ENCODE measurements around the gene CAMTA1.
A peak's percentile ranks its signal among the peaks of the same experiment; 100 is the strongest.

The CAMTA1 gene

GRCh38 chr1:7652061-7652460 lies 866.8 kb downstream of the CAMTA1 start:
- no peak for DNase-seq

- no peak for DNase-seq
These were observed 867.4 kb downstream of the CAMTA1 start for GRCh38 chr1:7652515-7653098.

- DNase-seq: no peak
These were observed 869.5 kb downstream of the CAMTA1 start for GRCh38 chr1:7654725-7655124.

GRCh38 chr1:7655354-7655753 lies 870.1 kb downstream of the CAMTA1 start:
- no peak for DNase-seq

- DNase-seq: no peak
These were observed 871.4 kb downstream of the CAMTA1 start for GRCh38 chr1:7656557-7657215.

- DNase-seq: no peak
These were observed 872.2 kb downstream of the CAMTA1 start for GRCh38 chr1:7657287-7658016.

- no peak for DNase-seq
These were observed 872.8 kb downstream of the CAMTA1 start for GRCh38 chr1:7658099-7658498.

GRCh38 chr1:7659514-7659913 lies 874.3 kb downstream of the CAMTA1 start:
- no peak for DNase-seq

GRCh38 chr1:7663451-7664146 lies 878.3 kb downstream of the CAMTA1 start:
- no peak for DNase-seq

- no peak for DNase-seq
These were observed 879.1 kb downstream of the CAMTA1 start for GRCh38 chr1:7664147-7664892.

- DNase-seq: no peak
These were observed 879.6 kb downstream of the CAMTA1 start for GRCh38 chr1:7664893-7665250.

GRCh38 chr1:7666249-7666648 lies 881.0 kb downstream of the CAMTA1 start:
- DNase-seq: no peak

- no peak for DNase-seq
These were observed 881.9 kb downstream of the CAMTA1 start for GRCh38 chr1:7667159-7667558.

GRCh38 chr1:7667625-7668218 lies 882.5 kb downstream of the CAMTA1 start:
- DNase-seq: peak; percentile 80

GRCh38 chr1:7669559-7670311 lies 884.5 kb downstream of the CAMTA1 start:
- DNase-seq: peak; percentile 37

GRCh38 chr1:7670334-7671145 lies 885.3 kb downstream of the CAMTA1 start:
- no peak for DNase-seq

- no peak for DNase-seq
These were observed 885.9 kb downstream of the CAMTA1 start for GRCh38 chr1:7671146-7671465.

- DNase-seq: no peak
These were observed 886.4 kb downstream of the CAMTA1 start for GRCh38 chr1:7671676-7672075.

- no peak for DNase-seq
These were observed 887.6 kb downstream of the CAMTA1 start for GRCh38 chr1:7672864-7673263.

GRCh38 chr1:7674972-7675371 lies 889.7 kb downstream of the CAMTA1 start:
- DNase-seq: no peak
